PC-9 (cell line): Measurements from ENCODE around the gene KRTAP10-6.

Experiments used
- CTCF ChIP-seq: fragments of 200-600 bp; sonication (generic); conservative IDR thresholded peaks from 2 replicates; pipeline ENCODE4 v1.6.1; 2017; ENCODE audit warnings: mixed run types, antibody characterized with exemption, mild to moderate bottlenecking, moderate library complexity
- EZH2 ChIP-seq: fragments of 200-600 bp; sonication (generic); IDR thresholded peaks from 2 replicates; pipeline ENCODE4 v1.8.0; 2017; ENCODE audit warnings: antibody characterized with exemption, low read depth

GRCh38 chr21:44640761-44641160 lies 48.5 kb upstream of the KRTAP10-6 start:
- TF ChIP-seq CTCF (no peak), EZH2 (no peak)
